ENCODE data around the gene ETAA1. TPM values are rescaled to one million over a fixed set of nuclear protein-coding genes. Genes with fewer than 3 reads are reported as not detected.

The ETAA1 gene
- total and polyA plus RNA-seq, 2 of the 4 experiments (the other 2 are of a cell fraction) = 6.9 to 8.1 TPM

DNA sequence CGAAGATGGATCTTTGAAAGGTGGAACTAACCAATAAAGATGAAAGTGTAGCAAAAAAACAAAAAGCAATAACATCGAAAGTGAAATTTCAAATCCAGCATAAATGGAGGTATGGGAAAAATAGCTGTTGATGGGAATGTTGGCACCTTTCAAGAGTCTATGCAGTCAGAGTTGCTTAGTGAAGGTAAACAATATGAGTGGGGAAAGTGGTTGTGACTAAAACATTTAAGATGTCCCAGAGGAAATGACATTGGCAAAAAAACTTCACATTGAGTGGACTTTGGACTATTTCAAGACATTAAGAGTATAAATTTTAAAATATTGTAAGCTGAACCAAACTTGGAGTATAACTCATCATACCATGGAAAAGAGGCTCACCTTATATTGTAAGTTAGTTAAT lies 17.7 kb downstream of the ETAA1 start:
- DNase-seq = no peak
- H4K20me1 ChIP-seq (ENCODE audit: insufficient read depth, low read length) = no peaks in the 10 kb centered on the region
- POLR2A ChIA-PET (ENCODE audit: unreplicated experiment) = no interaction called here
- no peak overlapping the region for H2AK9ac ChIP-seq (replicated peaks; ENCODE audit: low read depth, low read length, poor library complexity)
- no peak overlapping the region for H3K9ac ChIP-seq (ENCODE audit: low read depth, low read length)
- H2BK120ac ChIP-seq (ENCODE audit: low read depth, low read length) = no peak overlapping the region
- H3K79me1 ChIP-seq (ENCODE audit: low read depth in 1 of 2, low read length in 2 of 2) = no peaks in the 10 kb centered on the region
- H3K56ac ChIP-seq (ENCODE audit: extremely low read depth, insufficient read depth, low read length) = no peak overlapping the region
- peaks cover 2% of the 10 kb centered on the region; the same call in 1 of the 2 replicates for H3K9me1 ChIP-seq (ENCODE audit: insufficient read depth, low read length)
- no peak overlapping the region for H3K18ac ChIP-seq (ENCODE audit: low read depth, low read length)
- 0 out of 2 replicates have a peak, but pooled peaks cover 3% of the 10 kb centered on the region for H3K9me3 ChIP-seq (ENCODE audit: control insufficient read depth, insufficient read depth, low read length)
- CTCF ChIA-PET = no interaction called here
- no peak for ATAC-seq (ENCODE audit: low read depth)
- WGBS, 2 experiments (ENCODE audit: extremely low coverage in 2 of 2, insufficient read length in 1 of 2) = 100% methylated on average over 1 of the region's 2 CpGs; no CpG with 5 or more reads in 1 of the 2 experiments
- no peak overlapping the region for H2BK15ac ChIP-seq (ENCODE audit: low read depth, low read length)
- H3K4me3 ChIP-seq (ENCODE audit: insufficient read depth, low read depth, low read length) = no peak overlapping the region
- no peak overlapping the region for H3K4ac ChIP-seq (ENCODE audit: low read depth, low read length)
- no peak overlapping the region for H4K5ac ChIP-seq (ENCODE audit: low read depth, low read length)
- H3K27ac ChIP-seq (ENCODE audit: insufficient read depth, low read length) = no peak overlapping the region
- H2AFZ ChIP-seq (replicated peaks; ENCODE audit: low read length, poor library complexity) = no peak overlapping the region
- intact Hi-C loops (cut with micrococcal nuclease) (no loop called here), dilution Hi-C loops (cut with HindIII; ENCODE audit: low sequenced_read_pairs, unreplicated experiment) (no loop called here), in situ Hi-C loops (cut with MboI; ENCODE audit: low sequenced_read_pairs) (no loop called here)
- H3K23ac ChIP-seq (ENCODE audit: low read depth, low read length) = no peak overlapping the region
- H2AK5ac ChIP-seq (ENCODE audit: low read depth, low read length) = no peak overlapping the region
- H4K8ac ChIP-seq (ENCODE audit: low read depth in 2 of 2, low read length in 2 of 2) = no peak overlapping the region
- H4K91ac ChIP-seq (ENCODE audit: insufficient read depth, low read depth, low read length) = no peak overlapping the region
- no peak overlapping the region for H3K14ac ChIP-seq (replicated peaks; ENCODE audit: low read depth, low read length)
- no peak overlapping the region for H2BK5ac ChIP-seq (ENCODE audit: low read depth, low read length, poor library complexity, severe bottlenecking)
- H3K36me3 ChIP-seq (ENCODE audit: control insufficient read depth, insufficient read depth, low read length) = peaks cover 3% of the 10 kb centered on the region
- no TSS peak for BruUV-seq (replicated peaks)
- H3K4me1 ChIP-seq (ENCODE audit: control insufficient read depth, insufficient read depth, low read length) = no peaks in the 10 kb centered on the region
- no peak overlapping the region for H2BK20ac ChIP-seq (ENCODE audit: low read depth, low read length)
- TF ChIP-seq, protein P1, sequence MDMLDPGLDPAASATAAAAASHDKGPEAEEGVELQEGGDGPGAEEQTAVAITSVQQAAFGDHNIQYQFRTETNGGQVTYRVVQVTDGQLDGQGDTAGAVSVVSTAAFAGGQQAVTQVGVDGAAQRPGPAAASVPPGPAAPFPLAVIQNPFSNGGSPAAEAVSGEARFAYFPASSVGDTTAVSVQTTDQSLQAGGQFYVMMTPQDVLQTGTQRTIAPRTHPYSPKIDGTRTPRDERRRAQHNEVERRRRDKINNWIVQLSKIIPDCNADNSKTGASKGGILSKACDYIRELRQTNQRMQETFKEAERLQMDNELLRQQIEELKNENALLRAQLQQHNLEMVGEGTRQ (IDR thresholded peaks at IDR 0.05; ENCODE audit: low read depth, low read length) = no peak
- TF ChIP-seq NFE2L2 (IDR thresholded peaks at IDR 0.05; ENCODE audit: low read depth, low read length) (no peak), BHLHE40 (IDR thresholded peaks at IDR 0.05; ENCODE audit: low read depth, low read length) (no peak), CEBPB (IDR thresholded peaks at IDR 0.05; ENCODE audit: low read depth, low read length) (no peak), POLR2A (IDR thresholded peaks at IDR 0.05; ENCODE audit: low read depth, low read length) (no peak), SMC3 (IDR thresholded peaks at IDR 0.05; ENCODE audit: low read depth, low read length) (no peak)
- TF ChIP-seq, protein P2, sequence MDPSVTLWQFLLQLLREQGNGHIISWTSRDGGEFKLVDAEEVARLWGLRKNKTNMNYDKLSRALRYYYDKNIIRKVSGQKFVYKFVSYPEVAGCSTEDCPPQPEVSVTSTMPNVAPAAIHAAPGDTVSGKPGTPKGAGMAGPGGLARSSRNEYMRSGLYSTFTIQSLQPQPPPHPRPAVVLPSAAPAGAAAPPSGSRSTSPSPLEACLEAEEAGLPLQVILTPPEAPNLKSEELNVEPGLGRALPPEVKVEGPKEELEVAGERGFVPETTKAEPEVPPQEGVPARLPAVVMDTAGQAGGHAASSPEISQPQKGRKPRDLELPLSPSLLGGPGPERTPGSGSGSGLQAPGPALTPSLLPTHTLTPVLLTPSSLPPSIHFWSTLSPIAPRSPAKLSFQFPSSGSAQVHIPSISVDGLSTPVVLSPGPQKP (IDR thresholded peaks at IDR 0.05; ENCODE audit: borderline replicate concordance, low read depth, low read length) = no peak
- H3K27me3 ChIP-seq (ENCODE audit: control insufficient read depth, insufficient read depth, low read length) = no peaks in the 10 kb centered on the region
- H3K4me2 ChIP-seq (ENCODE audit: low read depth, low read length) = no peak overlapping the region

Data from IMR-90 (cell line).